HG02885 (cell line): ENCODE measurements around the gene INSC.

Experiments
- ATAC-seq: cut with Tn5 transposase; IDR thresholded peaks from one replicate; pipeline ENCODE4 v1.9.1; 2021; ENCODE audit warnings: mild to moderate bottlenecking; ENCODE audit not compliant: unreplicated experiment, poor library complexity

The INSC gene

DNA sequence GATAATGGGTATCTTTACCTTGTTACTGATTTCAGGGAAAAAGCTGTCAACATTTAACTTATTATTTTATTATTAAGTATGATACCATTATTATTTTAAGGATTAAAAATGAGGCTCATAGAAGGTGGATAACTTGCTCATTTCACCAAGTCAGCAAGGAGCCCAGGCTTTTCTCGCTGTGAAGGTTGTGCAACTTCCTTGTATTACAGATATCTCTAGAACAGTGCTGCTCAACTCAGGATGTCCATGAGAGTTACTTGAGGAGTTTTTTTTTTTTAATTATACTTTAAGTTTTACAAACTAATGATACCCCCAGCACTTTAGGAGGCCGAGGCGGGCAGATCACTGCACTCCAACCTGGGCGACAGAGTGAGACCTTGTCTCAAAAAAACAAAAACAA is 98.2 kb downstream of the INSC start:
- no peak for ATAC-seq

DNA sequence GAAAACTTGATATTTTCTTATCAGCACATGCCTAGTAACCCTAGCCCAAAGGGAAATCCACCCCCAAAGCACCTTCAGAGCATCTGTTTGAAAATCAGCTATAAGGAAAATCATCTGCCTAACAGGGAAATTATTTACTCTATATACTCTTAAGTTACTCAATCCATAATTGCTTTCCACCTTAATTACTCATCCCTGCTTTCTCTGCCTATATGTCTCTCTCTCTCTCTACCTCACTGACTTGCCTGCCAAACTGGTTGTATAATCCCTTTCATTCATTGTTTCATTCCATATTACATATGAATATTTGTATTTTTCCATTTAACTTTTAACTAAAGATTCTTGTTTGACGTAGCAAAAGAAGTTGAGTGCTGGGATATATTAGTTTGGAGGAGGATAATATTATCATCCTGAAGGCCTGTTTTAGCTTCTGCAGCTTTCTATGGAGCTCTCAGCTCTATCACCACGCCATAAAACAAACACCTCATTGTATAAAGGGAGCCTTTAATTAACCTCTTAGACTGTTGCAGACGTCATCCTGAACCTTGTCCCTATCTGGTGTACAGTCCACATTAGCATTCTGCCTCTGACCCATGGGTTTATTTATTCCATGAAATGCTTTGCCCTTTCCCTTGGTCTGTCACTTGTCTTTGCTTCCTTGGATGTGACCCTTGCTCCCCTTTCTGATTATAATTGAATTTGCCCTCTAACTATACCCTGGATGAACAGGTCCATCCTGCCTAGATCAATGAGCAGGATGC is 98.9 kb downstream of the INSC start:
- no peak for ATAC-seq

DNA sequence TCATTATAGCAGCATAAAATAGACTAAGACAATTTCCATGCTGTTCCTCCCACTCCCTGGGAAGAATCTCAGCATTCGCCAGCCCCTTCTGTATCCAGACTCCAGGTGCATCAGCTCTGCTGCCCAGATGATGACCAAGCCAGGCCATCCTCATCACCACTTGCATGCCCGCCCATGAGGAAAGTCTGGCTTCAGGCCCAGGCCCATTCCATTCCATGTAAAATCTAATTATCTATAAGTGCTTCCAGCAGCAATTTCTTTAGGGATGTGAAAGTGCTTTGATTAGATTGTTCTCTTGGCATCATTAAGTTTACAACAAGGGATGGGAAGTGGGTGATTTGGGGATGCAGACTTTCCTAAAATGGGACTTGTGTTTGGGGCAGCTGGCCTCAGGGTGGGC is 100.3 kb downstream of the INSC start:
- ATAC-seq = no peak

DNA sequence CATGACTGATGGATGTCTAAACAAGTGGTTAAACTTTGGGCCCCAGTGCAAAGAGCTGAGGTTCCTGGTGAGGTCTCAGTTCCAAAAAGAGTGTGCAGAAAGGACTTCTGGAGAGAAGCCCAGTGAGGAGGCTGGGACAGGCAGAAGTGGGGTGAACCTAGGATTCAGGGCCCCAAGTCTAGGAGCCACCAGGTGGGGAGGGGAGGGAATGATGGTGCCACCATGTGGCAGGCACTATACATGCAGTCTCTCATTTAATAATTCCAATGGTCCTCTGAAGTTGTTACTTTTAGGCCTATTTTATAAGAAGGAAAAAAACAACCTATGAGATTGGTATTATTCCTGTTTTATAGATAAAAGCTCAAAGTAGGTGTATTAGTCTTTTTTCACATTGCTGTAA is 102.0 kb downstream of the INSC start:
- peak; percentile 78 for ATAC-seq

DNA sequence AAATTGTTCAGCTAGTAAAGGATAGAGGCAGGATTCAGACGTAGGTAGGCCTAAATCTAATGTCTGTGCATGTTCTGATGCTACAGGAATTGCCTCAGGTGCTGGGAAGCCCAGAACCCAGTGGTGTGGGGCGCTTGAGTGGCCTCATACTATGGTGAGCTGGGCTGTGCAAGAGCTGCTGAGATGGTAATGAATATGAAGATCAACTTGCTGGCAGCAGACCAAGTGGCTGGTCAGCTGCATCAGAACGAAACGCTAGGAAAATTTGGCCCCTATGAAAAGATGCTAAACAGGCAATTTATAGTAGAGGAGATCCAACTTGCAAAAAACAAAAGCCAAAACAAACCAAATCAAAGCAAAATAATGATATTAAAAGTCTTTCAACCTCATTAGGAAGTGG is 102.7 kb downstream of the INSC start:
- ATAC-seq = no peak

DNA sequence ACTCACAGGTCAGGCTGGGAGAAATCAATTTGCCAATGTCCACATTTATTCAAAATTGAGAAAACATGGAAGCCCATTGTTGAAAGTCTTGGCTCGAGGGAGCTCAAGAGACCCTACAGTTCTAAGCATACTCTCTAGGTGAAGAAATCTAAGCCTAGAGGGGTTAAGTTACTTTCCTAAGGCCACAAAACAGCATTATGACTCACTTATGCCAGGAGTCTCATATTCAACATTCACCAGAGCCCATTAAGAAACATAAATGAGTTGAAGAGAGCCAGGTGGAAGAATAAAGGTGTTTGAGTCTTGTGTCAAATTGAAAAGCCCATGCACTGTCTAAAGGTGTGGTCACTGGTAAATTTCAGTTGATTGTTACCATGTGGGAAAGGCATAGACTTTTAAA is 108.1 kb downstream of the INSC start:
- no peak for ATAC-seq

DNA sequence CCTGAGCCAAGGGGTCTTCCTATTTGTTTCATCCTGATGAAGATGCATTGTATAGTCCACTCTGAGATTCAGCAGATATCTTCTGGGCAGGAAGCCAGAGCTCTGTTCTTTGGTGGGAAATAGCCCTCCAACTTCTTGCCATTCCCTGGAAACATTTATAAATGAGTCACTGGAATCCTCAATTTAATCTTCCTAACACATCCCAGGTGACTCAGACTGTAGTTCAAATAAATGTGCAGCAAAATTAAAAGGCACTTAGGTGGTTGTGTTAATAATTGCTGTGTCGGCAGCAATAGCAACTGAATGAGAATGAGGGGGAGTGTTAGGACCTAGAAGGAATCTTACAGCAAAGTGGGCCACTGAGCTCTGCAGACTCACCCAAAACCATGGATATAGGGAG is 108.6 kb downstream of the INSC start:
- ATAC-seq = no peak

DNA sequence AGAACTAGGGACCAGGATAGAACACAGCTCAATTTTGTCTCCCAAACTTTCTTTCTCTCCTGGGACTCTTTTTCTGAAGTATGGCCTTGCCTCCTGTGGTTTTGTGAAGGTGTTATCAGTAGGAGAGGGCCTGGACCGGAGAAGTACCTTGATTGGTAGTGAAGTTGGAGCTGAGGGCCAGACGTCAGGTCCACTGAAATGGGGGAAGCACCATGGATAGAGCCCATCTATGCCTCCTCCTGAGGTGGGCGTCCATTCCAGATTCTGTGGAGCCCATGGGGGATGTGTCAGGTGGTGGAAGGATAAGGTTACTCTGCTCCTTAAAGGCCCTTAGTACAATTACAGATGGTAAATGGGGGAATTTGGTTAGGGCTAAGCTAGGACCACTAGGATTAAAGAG is 109.7 kb downstream of the INSC start:
- ATAC-seq = no peak

DNA sequence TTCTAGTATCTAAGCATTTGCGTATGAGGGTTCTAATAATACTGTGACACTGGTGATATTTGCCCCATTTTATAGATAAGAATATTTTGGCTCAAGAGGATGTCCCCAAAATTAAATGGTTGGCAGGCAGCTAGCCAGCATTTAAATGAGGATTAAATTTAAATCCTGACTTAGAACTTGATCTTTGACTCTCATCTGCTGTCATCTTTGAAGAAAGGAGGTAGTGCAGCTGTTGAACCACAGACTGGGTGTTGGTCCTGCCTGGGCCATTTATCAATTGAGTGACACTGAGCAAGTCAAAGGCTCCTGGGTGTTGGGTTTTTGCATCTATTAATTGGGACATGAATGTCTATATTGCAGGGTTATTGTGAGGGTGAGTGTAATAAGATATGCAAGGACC is 112.3 kb downstream of the INSC start:
- ATAC-seq = no peak

DNA sequence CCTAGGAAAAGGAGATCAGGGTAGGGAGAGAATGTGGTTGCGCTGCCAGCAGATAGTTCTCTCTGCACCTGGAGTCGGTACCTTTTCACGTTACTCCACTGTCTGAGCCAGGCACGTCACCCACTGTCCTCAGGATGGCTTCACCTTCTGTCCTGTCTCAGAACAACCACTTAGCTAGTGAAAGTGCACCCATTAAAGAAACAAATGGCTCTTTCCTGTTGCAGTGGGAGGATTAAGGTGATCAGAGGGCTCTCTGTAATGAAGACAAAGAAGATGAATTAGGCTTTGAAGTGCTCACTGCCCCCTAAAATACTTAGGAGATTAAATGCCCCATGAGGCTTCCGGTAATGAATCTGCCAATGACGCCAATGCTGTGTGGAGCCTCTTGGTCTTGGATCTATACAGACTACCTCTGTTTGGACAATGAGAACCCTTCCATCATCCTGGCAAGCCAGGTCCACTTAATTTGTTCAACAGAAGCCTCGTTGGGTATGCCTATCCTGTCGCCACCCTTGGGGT is 113.7 kb downstream of the INSC start:
- ATAC-seq = no peak

DNA sequence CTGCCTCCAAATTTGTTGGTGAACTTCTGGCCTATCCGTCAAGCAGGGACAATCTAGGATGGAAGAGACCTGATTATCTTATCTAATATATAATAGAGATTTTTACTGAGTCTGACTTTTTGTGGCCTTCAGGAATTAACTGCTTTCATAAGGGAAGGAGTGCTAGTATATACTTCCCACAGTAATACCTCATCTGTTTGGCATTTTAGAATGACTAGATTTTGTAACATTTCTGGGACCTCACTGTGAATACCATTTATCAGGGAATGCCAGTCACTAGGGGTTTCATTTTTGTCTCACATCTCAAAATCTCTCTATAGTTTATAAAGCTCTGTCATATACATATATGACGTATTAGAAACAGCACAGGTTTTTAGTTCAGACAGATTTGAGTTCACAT is 114.3 kb downstream of the INSC start:
- no peak for ATAC-seq

DNA sequence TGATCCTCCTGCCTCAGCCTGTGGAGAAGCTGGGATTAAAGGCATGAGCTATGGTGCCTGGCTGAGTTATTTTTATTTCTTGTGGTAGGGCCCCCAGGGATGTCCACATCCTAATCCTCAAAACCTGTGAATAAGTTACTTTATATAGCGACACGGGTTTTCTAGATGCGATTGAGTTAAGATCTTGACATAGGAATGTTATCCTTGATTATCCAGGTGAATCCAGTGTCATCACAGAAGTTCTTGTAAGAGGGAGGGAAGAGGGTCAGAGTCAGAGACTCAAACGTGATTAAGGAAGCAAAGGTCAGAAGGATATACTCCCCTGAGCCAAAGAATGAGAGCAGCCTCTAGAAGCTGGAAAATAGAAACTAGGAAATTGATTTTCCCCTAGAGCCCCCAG is 117.8 kb downstream of the INSC start:
- ATAC-seq = no peak

DNA sequence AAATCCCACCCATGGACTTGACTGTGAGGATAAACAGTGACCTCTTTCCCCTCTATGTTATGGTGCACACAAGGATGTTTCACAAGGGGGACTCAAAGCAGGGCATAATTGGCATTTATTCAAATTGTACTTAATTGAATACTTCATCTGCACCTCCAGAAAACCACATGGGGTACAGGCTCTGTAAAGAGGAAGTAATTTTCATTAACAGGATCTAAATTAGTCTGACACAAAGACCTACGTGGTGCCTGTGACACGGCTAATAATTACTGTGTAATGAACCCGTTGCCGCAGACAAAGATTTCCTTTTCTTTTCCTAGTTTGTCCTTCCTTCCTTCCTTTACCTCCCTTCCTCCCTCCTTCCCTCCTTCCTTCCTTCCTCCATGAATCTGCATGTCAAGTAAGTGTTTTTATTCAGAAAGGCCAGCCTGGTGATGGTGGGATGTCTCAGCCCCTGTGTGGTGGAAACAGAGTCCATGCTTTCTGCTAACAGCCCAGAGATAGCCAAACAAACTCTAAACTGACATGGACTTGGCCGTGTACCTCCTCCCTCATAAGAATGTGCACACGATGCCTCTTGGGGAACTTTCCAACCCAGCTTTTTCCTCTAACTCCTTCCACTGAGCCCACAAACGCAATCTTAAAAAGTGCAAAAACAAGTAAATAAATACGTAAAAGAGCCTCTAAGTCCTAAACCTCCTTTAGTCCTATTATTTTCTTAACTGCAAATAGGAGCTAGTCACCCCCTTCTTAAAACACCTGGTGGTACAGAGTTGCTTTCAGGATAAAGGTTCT is 118.8 kb downstream of the INSC start:
- no peak for ATAC-seq

DNA sequence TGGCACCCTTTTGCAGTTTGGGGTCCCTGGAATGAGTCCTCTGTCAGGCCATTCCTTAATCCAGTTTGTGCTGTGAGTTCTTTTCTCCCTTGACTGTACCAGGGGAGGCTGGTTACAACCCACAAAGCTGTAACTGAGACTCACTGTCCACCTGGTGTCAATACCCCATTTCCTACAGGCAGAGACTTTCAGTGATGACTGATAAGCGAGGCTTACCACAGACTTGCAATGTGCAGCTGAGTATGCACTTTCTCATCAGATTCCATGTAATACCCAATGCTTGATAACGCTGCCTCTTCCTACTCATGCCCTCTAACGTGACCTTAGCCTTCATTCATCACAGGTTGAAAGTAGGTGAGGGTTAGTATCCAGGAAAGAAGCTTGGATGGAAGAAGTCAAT is 120.1 kb downstream of the INSC start:
- ATAC-seq = no peak

DNA sequence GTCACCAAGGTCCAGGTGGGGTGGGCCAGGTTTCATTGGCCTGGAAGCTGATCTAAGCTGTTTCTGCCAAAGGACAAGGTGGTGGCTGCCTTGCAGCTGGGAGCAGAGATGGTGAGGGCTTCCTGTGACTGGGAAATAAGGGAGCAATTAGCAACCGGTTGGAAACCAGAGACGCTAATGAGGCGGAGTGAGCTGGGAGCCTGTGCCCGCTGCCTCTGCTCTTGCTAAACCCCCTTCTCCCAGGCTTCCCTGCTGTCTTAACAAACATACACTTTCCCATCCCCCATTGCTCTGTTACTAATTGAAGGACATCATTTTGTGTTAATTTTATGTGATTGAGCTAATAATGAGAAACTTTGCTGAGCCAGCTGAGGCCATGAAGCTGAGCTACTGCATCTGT is 121.8 kb downstream of the INSC start:
- ATAC-seq = no peak

DNA sequence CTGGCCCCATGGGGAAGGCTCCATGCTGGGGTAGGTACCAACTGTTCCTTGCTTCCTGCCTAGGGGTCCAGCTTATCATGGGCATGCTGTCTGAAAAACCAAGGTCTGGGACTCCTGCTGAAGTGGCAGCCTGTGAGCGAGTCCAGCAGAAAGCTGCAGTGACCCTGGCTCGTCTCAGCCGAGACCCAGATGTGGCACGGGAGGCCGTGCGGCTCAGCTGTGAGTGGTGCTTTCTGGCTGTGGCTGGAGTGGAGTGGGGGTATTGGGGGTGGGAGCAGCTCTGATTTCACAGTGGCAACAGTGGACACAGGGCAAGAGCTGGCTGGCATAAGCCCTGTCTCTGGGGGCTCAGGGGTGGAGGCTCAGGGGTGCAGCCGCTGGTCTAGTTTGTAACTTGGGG is 124.1 kb downstream of the INSC start:
- no peak for ATAC-seq

DNA sequence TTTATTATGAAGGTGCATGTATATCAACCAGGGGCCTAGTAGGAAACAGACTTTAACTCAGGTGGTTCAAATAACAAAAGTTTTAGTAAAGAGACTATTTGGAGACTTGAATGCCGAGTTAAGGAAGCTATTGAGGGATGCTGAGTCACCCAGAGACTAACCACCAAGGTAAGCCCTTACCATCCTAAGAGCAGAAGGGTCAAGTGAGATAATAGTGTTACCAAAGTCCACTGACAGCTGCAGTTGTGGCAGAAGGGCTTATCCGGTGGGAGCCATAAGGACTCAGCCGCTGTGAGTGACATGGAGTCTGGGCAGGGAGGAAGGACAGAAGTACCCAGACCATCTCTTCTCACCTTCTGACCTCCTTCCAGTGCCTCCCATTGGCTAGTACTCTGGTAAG is 134.0 kb downstream of the INSC start:
- no peak for ATAC-seq

DNA sequence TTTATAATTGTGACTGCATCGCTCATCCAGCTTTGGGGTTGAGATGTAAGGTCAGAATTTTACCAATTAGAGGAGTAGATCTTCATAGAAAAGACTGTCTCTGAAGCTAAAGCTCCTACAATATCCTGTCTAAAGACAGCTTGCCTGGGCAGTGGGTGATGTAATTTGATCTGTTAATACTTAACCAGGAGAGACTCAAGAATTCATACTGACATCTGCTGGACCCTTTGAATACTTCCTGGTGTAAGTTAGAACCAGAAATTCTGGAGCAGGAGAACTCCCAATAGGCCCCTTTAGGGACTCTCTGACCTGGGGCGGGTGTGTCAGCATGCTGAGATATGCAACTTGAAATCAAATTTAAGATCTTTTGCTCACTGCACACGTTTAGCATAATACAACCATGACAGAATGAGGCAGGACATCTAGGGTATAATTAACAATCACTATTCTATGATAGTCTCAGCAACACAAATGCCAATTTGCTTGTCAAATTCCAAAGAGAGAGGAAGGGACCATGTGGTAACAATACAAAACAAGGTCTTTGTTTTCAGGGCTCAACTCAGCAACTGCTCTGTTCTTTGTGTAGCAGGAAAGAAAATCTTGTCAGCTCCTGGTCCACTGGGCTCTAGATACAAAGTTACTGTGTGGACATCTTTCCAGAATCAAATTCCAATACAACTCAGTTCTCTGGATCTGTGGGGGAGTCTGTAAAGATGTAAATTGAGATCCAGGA is 143.9 kb downstream of the INSC start:
- ATAC-seq = no peak

DNA sequence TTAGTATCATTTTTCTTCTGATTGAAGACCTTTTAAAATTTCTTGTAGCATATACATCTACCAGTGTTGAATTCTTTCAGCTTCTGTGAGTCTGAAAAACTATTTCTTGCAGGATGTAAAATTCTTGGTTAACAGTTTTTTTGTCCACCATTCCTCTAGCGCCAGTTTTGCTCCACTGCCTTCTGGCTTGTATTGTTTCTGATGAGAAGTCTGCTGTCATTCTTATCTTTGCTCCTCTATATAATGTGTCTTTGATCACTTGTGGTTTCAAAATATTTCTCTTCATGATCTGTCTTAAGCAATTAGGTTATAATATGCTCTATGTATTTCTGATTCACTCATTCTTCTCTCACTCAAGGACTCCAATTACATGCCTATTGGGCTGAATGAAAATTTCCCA is 152.3 kb downstream of the INSC start:
- no peak for ATAC-seq

DNA sequence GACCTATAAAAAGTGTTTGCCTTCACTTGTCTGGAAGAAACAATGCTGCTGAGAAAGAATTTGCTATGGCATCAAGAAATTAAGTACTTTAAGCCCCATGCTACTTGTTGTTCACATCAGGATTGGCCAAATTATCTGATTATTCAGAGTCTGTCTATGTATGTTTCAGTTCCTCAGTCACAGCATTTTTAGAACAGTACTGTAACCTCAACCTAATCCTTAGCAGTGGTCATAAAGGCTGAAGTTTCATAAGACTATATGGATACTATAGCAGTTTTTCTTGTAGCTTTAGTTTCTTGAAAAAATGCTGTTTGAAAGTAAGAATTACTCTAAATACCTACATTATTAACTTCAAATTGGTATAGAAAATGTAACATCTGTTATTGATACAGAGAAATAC is 153.9 kb downstream of the INSC start:
- no peak for ATAC-seq

DNA sequence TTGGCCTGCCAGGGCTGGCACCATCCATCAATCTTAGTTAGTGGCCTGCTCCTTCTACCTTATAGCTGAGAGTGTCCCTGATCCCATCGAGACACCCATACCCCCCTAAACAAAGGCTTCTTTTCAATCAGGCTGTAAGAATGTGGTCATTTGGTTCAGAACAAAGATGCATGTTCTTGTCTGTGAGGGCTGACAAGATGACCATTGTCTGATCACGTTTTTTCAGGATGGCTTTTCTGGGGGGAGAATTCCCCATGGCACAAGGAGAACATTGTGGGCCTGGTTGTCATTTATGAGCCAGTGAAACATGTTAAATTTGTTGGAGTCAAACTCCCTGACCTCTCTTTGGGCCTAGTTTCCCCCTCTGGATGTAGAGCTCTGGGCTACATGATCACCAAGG is 160.4 kb downstream of the INSC start:
- ATAC-seq = no peak
